Panc1 (cell line): ENCODE results near the gene BCORL1. TPM values are rescaled to one million over a fixed set of nuclear protein-coding genes. Genes with fewer than 3 reads are reported as not detected.

ENCODE experiments used
- ATAC-seq: fragments of 200-7000 bp; cut with Tn5 transposase; 2 replicates; pipeline ENCODE4 v1.9.1; 2020; ENCODE audit warnings: mild to moderate bottlenecking, moderate library complexity
- BruUV-seq: library from RNA; stranded (reverse); fragments of 400-500 nt; replicated peaks from 2 replicates; lab custom pipeline; 2021; lab: Mats Ljungman, UMichigan
- CTCF ChIA-PET: fragments of 300-600 bp; sonication (Branson Sonifier 250); formaldehyde crosslinking; loops from one replicate; lab custom pipeline; 2022; ENCODE audit warnings: antibody characterized with exemption; lab: Charles Lee
- POLR2A ChIA-PET: fragments of 300-600 bp; sonication (Branson Sonifier 250); formaldehyde crosslinking; loops from one replicate; lab custom pipeline; 2022; ENCODE audit warnings: antibody characterized with exemption; lab: Charles Lee
- DNase-seq: peaks from one replicate; pipeline ENCODE4 v3.0.0-alpha.2; 2010; ENCODE audit warnings: low read depth, low spot score
- H3K27ac ChIP-seq: 2 replicates; pipeline ENCODE4 v1.5.1; 2011; ENCODE audit warnings: mild to moderate bottlenecking, low read length, inconsistent platforms
- H3K27me3 ChIP-seq: fragments of 200-500 bp; sonication (Bioruptor generic); 2 replicates; pipeline ENCODE4 v1.6.0; 2014; ENCODE audit warnings: low read length, inconsistent platforms; ENCODE audit not compliant: control insufficient read depth, insufficient read depth
- H3K36me3 ChIP-seq: fragments of 200-500 bp; sonication (Bioruptor generic); 2 replicates; pipeline ENCODE4 v1.5.1; 2014; ENCODE audit warnings: inconsistent platforms, mild to moderate bottlenecking, low read length, moderate library complexity; ENCODE audit not compliant: control insufficient read depth, insufficient read depth
- H3K4me1 ChIP-seq: 2 replicates; pipeline ENCODE4 v1.5.1; 2011; ENCODE audit warnings: inconsistent platforms, mild to moderate bottlenecking, low read length, moderate library complexity; ENCODE audit not compliant: control insufficient read depth, insufficient read depth
- H3K4me3 ChIP-seq, 2 experiments: 2 replicates each; pipeline ENCODE4 v1.5.1; 2011 to 2012; ENCODE audit warnings: low read depth in 2 of 2, low read length in 2 of 2, mild to moderate bottlenecking in 2 of 2, inconsistent platforms in 1 of 2, moderate library complexity in 1 of 2
- H3K9me3 ChIP-seq: fragments of 200-500 bp; sonication (Bioruptor generic); 2 replicates; pipeline ENCODE4 v1.5.1; 2014; ENCODE audit warnings: low read depth, mild to moderate bottlenecking, inconsistent platforms, low read length, moderate library complexity; ENCODE audit not compliant: control insufficient read depth, insufficient read depth
- CTCF ChIP-seq: fragments of 450-650 bp; IDR thresholded peaks from 2 replicates; pipeline ENCODE4 v1.5.1; 2017; ENCODE audit warnings: mild to moderate bottlenecking
- POLR2AphosphoS5 ChIP-seq: IDR thresholded peaks from 2 replicates; pipeline ENCODE4 v1.6.1; 2012; ENCODE audit warnings: mild to moderate bottlenecking, low read depth, low read length, moderate library complexity
- REST ChIP-seq, 2 experiments: IDR thresholded peaks; 2 replicates each; pipeline ENCODE4 v1.6.1; 2011 to 2012; ENCODE audit warnings: low read depth in 2 of 2, control low read depth in 1 of 2, low read length in 1 of 2, mild to moderate bottlenecking in 1 of 2, moderate library complexity in 1 of 2; ENCODE audit not compliant: insufficient read depth in 1 of 2
- SIN3A ChIP-seq: IDR thresholded peaks from 2 replicates; pipeline ENCODE4 v1.6.1; 2012; ENCODE audit warnings: low read depth, mild to moderate bottlenecking, low read length, moderate library complexity, borderline replicate concordance; ENCODE audit not compliant: insufficient read depth
- TCF7L2 ChIP-seq: IDR thresholded peaks from 2 replicates; pipeline ENCODE4 v1.6.1; 2011; ENCODE audit warnings: mild to moderate bottlenecking, low read depth, low read length, inconsistent platforms
- in situ Hi-C: cut with HindIII; loops from 2 replicates; pipeline ENCODE4 v1.10.0; 2016; ENCODE audit warnings: low sequenced_read_pairs, low pct_unique_long_range_greater_than_20kb
- intact Hi-C: fragments of 100-400 bp; cut with micrococcal nuclease; formaldehyde crosslinking; loops from one replicate; pipeline ENCODE4 v1.10.0; 2022; ENCODE audit not compliant: unreplicated experiment
- total RNA-seq: library from RNA; stranded (reverse); gene quantifications from one replicate; pipeline ENCODE4 v1.2.1, GENCODE V29; 2021; ENCODE audit not compliant: unreplicated experiment

The BCORL1 gene
- total RNA-seq, 1 experiment from 2014 or later = 67.4 TPM

- Histone ChIP-seq H3K36me3 (no peaks in the 10 kb centered on the region), H3K4me3 (no peak overlapping the region), H3K4me1 (peaks cover 13% of the 10 kb centered on the region), H3K27me3 (no peaks in the 10 kb centered on the region), H3K9me3 (no peaks in the 10 kb centered on the region), H3K27ac (no peak overlapping the region)
- TF ChIP-seq REST (IDR thresholded peaks at IDR 0.05; ENCODE audit: insufficient read depth in 1 of 2, low read depth in 2 of 2, low read length in 1 of 2) = no peak
- no peak for TF ChIP-seq POLR2AphosphoS5
- TF ChIP-seq CTCF = no peak
- TF ChIP-seq TCF7L2 = no peak
- TF ChIP-seq SIN3A = no peak
- in situ Hi-C loops (no loop called here), intact Hi-C loops (no loop called here)
- ChIA-PET CTCF (interaction anchor here (0.6 kb wide), 1 partner anchor 95 kb away, joined by 3 read pairs; no protein-coding TSS in a partner anchor), POLR2A (no interaction called here)
- ATAC-seq = no peak
- DNase-seq = no peak
- no TSS peak for BruUV-seq
Observed at GRCh38 chrX:129965166-129965565, 17.3 kb upstream of the BCORL1 start.

GRCh38 chrX:129968968-129969367, 13.5 kb upstream of the BCORL1 start:
- ChIA-PET CTCF (interaction anchor here (0.6 kb wide), 1 partner anchor 74 kb away, joined by 7 read pairs; no protein-coding TSS in a partner anchor), POLR2A (no interaction called here)
- Histone ChIP-seq H3K4me3 (no peak overlapping the region), H3K36me3 (no peaks in the 10 kb centered on the region), H3K4me1 (no peaks in the 10 kb centered on the region), H3K27me3 (no peaks in the 10 kb centered on the region), H3K27ac (no peak overlapping the region), H3K9me3 (no peaks in the 10 kb centered on the region)
- no TSS peak for BruUV-seq
- TF ChIP-seq POLR2AphosphoS5 (no peak), REST (IDR thresholded peaks at IDR 0.05; ENCODE audit: insufficient read depth in 1 of 2, low read depth in 2 of 2, low read length in 1 of 2) (no peak), TCF7L2 (no peak), CTCF (no peak), SIN3A (no peak)
- DNase-seq = no peak
- intact Hi-C loops = no loop called here
- in situ Hi-C loops = no loop called here
- ATAC-seq = no peak
